Stimulated activated CD4-positive, alpha-beta T cell treated with anti-CD3 and anti-CD28 coated beads, TNF-alpha, amount 100 ng/mL, for 24 hours (primary cell): ENCODE measurements around the gene AKIRIN2.

ENCODE experiments used
- DNase-seq, 3 experiments: peaks; one replicate each; pipeline ENCODE4 v3.0.0-alpha.2; 2020; ENCODE audit warnings: low read depth in 3 of 3

The AKIRIN2 gene

GRCh38 chr6:87701676-87702588 lies at the start of gene AKIRIN2:
AKIRIN2 (minus strand) TSS chr6:87702233; CDS start chr6:87701684, 549 bp downstream.
- peak; percentile 93 to 95 (median 95) for DNase-seq

GRCh38 chr6:87747646-87748045 lies 45.6 kb upstream of the AKIRIN2 start:
- DNase-seq: no peak

GRCh38 chr6:87745966-87746721 lies 44.1 kb upstream of the AKIRIN2 start:
- DNase-seq: no peak

- no peak for DNase-seq
Observed at GRCh38 chr6:87743454-87743853, 41.4 kb upstream of the AKIRIN2 start.

GRCh38 chr6:87742106-87742505 lies 40.1 kb upstream of the AKIRIN2 start:
- peak in 2 of 3 experiments; percentile 2 to 24 for DNase-seq

GRCh38 chr6:87741001-87741650 lies 39.1 kb upstream of the AKIRIN2 start:
- no peak for DNase-seq

GRCh38 chr6:87738744-87739143 lies 36.7 kb upstream of the AKIRIN2 start:
- no peak for DNase-seq

- DNase-seq: no peak
Observed at GRCh38 chr6:87738000-87738399, 36.0 kb upstream of the AKIRIN2 start.

GRCh38 chr6:87736809-87737540 lies 34.9 kb upstream of the AKIRIN2 start:
- DNase-seq: no peak

GRCh38 chr6:87731818-87732661 lies 30.0 kb upstream of the AKIRIN2 start:
- no peak for DNase-seq

GRCh38 chr6:87731080-87731479 lies 29.0 kb upstream of the AKIRIN2 start:
- DNase-seq: no peak

- no peak for DNase-seq
Observed at GRCh38 chr6:87729965-87730719, 28.1 kb upstream of the AKIRIN2 start.

- DNase-seq: no peak
Observed at GRCh38 chr6:87728706-87729105, 26.7 kb upstream of the AKIRIN2 start.

GRCh38 chr6:87724983-87725811 lies 23.2 kb upstream of the AKIRIN2 start:
- DNase-seq: no peak

- DNase-seq: no peak
Observed at GRCh38 chr6:87723170-87724078, 21.4 kb upstream of the AKIRIN2 start.

- no peak for DNase-seq
Observed at GRCh38 chr6:87722540-87723169, 20.6 kb upstream of the AKIRIN2 start.

GRCh38 chr6:87721311-87721710 lies 19.3 kb upstream of the AKIRIN2 start:
- DNase-seq: no peak
